Suprapubic skin (tissue), 4 donors: Measurements from ENCODE around the gene C20orf96. TPM values are rescaled to one million over a fixed set of nuclear protein-coding genes. Genes with fewer than 3 reads are reported as not detected.
A peak's percentile ranks its signal among the peaks of the same experiment; 100 is the strongest.

Experiments used
- DNase-seq, 2 donors: peaks; one replicate each; pipeline ENCODE4 v3.0.0-alpha.2; 2019; ENCODE audit warnings: low spot score in 2 of 2
- H3K27ac ChIP-seq: fragments of 200-600 bp; sonication (generic); one replicate; pipeline ENCODE4 v1.5.1; 2019
- H3K27me3 ChIP-seq: fragments of 200-600 bp; sonication (generic); one replicate; pipeline ENCODE4 v1.5.1; 2019
- H3K36me3 ChIP-seq: fragments of 200-600 bp; sonication (generic); one replicate; pipeline ENCODE4 v1.5.1; 2019
- H3K4me1 ChIP-seq: fragments of 200-600 bp; sonication (generic); one replicate; pipeline ENCODE4 v1.5.1; 2019
- H3K4me3 ChIP-seq: fragments of 200-600 bp; sonication (generic); one replicate; pipeline ENCODE4 v1.5.1; 2019; ENCODE audit warnings: mild to moderate bottlenecking
- H3K9me3 ChIP-seq: fragments of 200-600 bp; sonication (generic); one replicate; pipeline ENCODE4 v1.5.1; 2019
- CTCF ChIP-seq, 2 donors: fragments of 200-600 bp in 1 of 2; fragments of 450-650 bp in 1 of 2; sonication (generic) in 1 of 2; IDR thresholded peaks; one replicate each; pipeline ENCODE4 v1.5.1; 2016 to 2019; ENCODE audit warnings: antibody characterized with exemption in 2 of 2, mild to moderate bottlenecking in 1 of 2, moderate library complexity in 1 of 2
- EP300 ChIP-seq: sonication (generic); formaldehyde crosslinking; IDR thresholded peaks from one replicate; pipeline ENCODE4 v1.6.1; 2017; ENCODE audit warnings: antibody characterized with exemption
- POLR2A ChIP-seq, 2 donors: fragments of 450-650 bp; IDR thresholded peaks; one replicate each; pipeline ENCODE4 v1.6.1; 2017; ENCODE audit warnings: antibody characterized with exemption in 2 of 2, mild to moderate bottlenecking in 2 of 2, moderate library complexity in 2 of 2
- POLR2AphosphoS5 ChIP-seq, 3 donors: sonication (generic); formaldehyde crosslinking; IDR thresholded peaks; one replicate each; pipeline ENCODE4 v1.6.1; 2017; ENCODE audit warnings: antibody characterized with exemption in 3 of 3
- WGBS: methylation state at CpG from one replicate; pipeline ENCODE4 v1.1.5; 2018; 5-methylcytosine and 5-hydroxymethylcytosine counted together
- total RNA-seq, 4 donors: library from RNA; depleted of rRNA; stranded (reverse); fragments of >200 nt; gene quantifications; one replicate each; pipeline ENCODE4 v1.1.0, GENCODE V29; 2016

C20orf96 gene
- total RNA-seq, 4 donors from 2014 or later: 0.91 to 5.1 (median 2.0) TPM

DNA sequence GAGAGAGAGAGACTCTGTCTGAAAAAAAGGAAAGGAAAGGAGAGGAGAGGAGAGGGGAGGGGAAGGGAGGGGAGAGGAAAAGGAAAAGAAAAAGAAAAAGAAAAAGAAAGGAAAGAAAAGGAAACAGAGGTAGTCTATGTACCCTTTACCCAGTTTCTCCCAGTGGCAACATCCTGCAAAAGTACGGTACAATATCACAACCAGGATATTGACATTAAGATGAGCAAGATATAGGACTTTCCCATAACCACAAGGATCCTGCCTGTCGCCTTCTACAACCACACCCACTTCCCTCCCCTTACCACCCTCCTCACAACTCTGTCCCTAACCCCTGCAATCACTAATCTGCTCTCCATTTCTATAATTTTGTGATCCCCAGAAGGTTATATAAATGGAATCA is 4.0 kb downstream of the C20orf96 start:
- H3K4me1 ChIP-seq: peaks cover 13% of the 10 kb centered on the region
- DNase-seq: peak in 1 of 2 donors; percentile 4
- H3K27ac ChIP-seq: no peak overlapping the region
- peaks cover 3% of the 10 kb centered on the region for H3K36me3 ChIP-seq
- WGBS: 71% methylated on average over 2 of the region's 2 CpGs
- no peak overlapping the region for H3K4me3 ChIP-seq
- no peaks in the 10 kb centered on the region for H3K9me3 ChIP-seq
- no peak for TF ChIP-seq EP300
- TF ChIP-seq CTCF (IDR thresholded peaks at IDR 0.05): no peak
- TF ChIP-seq POLR2A (IDR thresholded peaks at IDR 0.05): no peak
- no peak for TF ChIP-seq POLR2AphosphoS5 (IDR thresholded peaks at IDR 0.05)
- H3K27me3 ChIP-seq: no peaks in the 10 kb centered on the region

GRCh38 chr20:284172-284571 is 6.4 kb downstream of the C20orf96 start:
- TF ChIP-seq CTCF (IDR thresholded peaks at IDR 0.05) (no peak), POLR2A (IDR thresholded peaks at IDR 0.05) (no peak), EP300 (no peak), POLR2AphosphoS5 (IDR thresholded peaks at IDR 0.05) (no peak)
- Histone ChIP-seq H3K27ac (no peak overlapping the region), H3K36me3 (peaks cover 5% of the 10 kb centered on the region), H3K4me3 (no peak overlapping the region), H3K4me1 (no peaks in the 10 kb centered on the region), H3K9me3 (no peaks in the 10 kb centered on the region), H3K27me3 (no peaks in the 10 kb centered on the region)
- 77% methylated on average over 3 of the region's 3 CpGs for WGBS
- DNase-seq: peak in 1 of 2 donors; percentile 28

GRCh38 chr20:278607-279571 is 11.7 kb downstream of the C20orf96 start:
- peak overlapping the region; percentile 15 for H3K4me3 ChIP-seq
- peak in 1 of 2 donors; percentile 64 for DNase-seq
- no peaks in the 10 kb centered on the region for H3K9me3 ChIP-seq
- no peaks in the 10 kb centered on the region for H3K4me1 ChIP-seq
- WGBS: 92% methylated on average over 50 of the region's 88 CpGs
- TF ChIP-seq CTCF (IDR thresholded peaks at IDR 0.05) (no peak), POLR2A (IDR thresholded peaks at IDR 0.05) (no peak), EP300 (no peak), POLR2AphosphoS5 (IDR thresholded peaks at IDR 0.05) (no peak)
- H3K27me3 ChIP-seq: no peaks in the 10 kb centered on the region
- peaks cover 20% of the 10 kb centered on the region for H3K36me3 ChIP-seq
- H3K27ac ChIP-seq: no peak overlapping the region

- Histone ChIP-seq H3K27ac (no peak overlapping the region), H3K27me3 (no peaks in the 10 kb centered on the region), H3K4me3 (no peak overlapping the region), H3K36me3 (peaks cover 20% of the 10 kb centered on the region), H3K4me1 (no peaks in the 10 kb centered on the region), H3K9me3 (no peaks in the 10 kb centered on the region)
- DNase-seq: peak in 1 of 2 donors; percentile 57
- WGBS: 96% methylated on average over 5 of the region's 5 CpGs
- TF ChIP-seq POLR2A (IDR thresholded peaks at IDR 0.05) (no peak), POLR2AphosphoS5 (IDR thresholded peaks at IDR 0.05) (no peak), EP300 (no peak), CTCF (IDR thresholded peaks at IDR 0.05) (no peak)
Observed at GRCh38 chr20:278181-278580, 12.4 kb downstream of the C20orf96 start.

DNA sequence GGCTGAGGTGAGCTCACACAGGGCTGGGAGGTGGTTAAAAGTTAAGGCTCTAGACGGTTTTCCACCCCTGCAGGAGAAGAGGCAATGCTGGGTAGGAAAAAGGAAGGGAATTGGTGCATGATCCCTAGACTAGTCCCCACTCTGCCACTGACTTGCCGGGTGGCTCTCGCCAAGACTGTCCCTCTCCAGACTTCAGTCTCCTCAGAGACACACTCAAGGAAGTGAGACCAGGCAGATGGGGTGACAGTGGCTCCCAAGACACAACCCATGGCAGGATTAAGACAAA is 13.1 kb downstream of the C20orf96 start:
- peaks cover 20% of the 10 kb centered on the region for H3K36me3 ChIP-seq
- H3K9me3 ChIP-seq: no peaks in the 10 kb centered on the region
- DNase-seq: no peak
- TF ChIP-seq POLR2AphosphoS5 (IDR thresholded peaks at IDR 0.05) (no peak), POLR2A (IDR thresholded peaks at IDR 0.05) (no peak), CTCF (IDR thresholded peaks at IDR 0.05) (no peak), EP300 (no peak)
- no peaks in the 10 kb centered on the region for H3K4me1 ChIP-seq
- no peak overlapping the region for H3K27ac ChIP-seq
- H3K27me3 ChIP-seq: no peaks in the 10 kb centered on the region
- WGBS: 80% methylated on average over 3 of the region's 3 CpGs
- H3K4me3 ChIP-seq: no peak overlapping the region
